NCI-H345 treated with DMSO at 0.1 percent for 48 hours (cell line): ENCODE measurements around the gene MYO1G.
"Not testable (repeated sequence)": the region's sequence is repeated elsewhere in the genome, so short reads cannot be mapped to it uniquely, and the experiment has no call there.

ENCODE experiments used
- DNase-seq: peaks from one replicate; lab custom pipeline; 2025; ENCODE audit not compliant: unreplicated experiment; lab: John Stamatoyannopoulos, UW

The MYO1G gene

GRCh38 chr7:44999245-45000092, 20.7 kb upstream of the MYO1G start:
- peak; percentile 99 for DNase-seq

DNA sequence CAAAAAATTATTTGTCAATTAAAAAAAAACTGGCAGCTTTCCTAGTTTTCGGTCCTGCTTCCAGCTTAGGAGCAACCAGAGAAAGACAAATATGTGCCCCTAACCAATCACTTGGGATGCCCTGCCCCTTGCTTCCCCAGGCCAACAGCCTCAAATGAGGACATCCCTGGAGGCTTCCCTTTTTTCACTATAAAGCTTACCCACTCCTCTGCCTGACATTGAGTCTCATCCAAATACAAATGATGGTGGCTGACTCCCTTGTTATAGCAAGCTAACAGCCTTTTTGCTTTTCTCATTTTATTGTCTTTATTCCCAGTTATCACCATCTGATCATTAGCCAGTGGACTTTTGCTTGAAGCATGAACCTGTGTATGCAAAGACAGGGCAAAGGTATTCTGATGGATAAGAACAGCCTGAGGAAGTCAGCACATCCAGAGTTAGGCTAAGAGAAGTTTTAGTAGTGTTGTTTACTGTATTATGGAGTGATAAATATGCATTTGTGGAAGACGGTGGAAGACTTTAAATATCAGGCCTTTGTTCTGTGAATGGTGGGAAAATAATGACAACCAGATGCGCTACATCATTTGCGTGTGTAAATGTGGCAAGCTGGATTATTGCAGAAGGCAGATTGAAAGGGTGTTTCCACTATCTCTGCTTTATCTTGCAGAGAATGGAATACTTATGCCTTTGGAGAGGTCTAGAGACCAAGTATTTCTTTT, 19.5 kb upstream of the MYO1G start:
- DNase-seq, result no peak

- DNase-seq, result no peak
These were observed 17.0 kb upstream of the MYO1G start for GRCh38 chr7:44995555-44996493.

DNA sequence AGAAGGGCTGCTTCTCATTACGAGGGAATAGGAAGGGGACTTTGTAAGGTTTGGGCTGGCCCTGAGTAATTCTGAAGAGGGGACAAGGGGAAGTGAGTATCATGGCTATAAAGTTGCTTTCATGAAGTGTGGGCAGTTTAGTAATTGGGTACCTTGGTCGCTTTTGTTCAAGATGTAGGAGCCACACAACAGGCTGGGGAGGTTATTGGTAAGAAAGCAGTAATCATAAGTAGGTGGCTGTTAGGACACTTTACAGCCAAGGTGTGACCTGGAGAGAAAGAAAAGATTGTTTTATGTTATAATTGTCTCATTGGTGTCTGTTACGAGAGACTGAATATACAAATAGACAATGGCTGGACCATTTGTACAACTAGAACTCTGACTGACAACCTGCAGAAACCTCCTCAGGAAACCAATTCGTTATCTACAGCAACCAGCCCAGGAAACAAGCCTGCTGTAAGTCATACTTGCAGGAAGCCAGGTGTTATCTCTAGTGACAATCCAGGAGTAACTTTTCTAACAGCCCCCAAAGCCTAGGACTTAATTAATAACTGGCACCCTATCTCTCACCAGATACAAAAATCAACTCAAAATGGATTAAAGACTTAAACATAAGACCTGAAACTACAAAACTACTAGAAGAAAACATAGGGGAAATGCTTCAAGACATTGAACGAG, 16.2 kb upstream of the MYO1G start:
- no peak for DNase-seq

DNA sequence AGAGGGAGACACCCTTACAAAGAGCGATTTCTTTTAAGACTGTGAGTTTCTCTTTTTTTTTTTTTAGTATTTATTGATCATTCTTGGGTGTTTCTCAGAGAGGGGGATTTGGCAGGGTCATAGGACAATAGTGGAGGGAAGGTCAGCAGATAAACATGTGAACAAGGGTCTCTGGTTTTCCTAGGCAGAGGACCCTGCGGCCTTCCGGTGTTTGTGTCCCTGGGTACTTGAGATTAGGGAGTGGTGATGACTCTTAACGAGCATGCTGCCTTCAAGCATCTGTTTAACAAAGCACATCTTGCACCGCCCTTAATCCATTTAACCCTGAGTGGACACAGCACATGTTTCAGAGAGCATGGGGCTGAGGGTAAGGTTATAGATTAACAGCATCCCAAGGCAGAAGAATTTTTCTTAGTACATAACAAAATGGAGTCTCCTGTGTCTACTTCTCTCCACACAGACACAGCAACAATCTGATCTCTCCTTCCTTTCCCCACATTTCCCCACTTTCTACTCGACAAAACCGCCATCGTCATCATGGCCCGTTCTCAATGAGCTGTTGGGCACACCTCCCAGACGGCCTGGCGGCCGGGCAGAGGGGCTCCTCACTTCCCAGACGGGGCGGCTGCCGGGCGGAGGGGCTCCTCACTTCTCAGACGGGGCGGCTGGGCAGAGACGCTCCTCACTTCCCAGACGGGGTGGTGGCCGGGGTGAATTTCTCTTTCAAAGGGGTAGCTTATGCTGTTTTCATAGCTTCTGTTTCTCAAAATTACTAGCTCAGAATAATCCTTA, 13.4 kb upstream of the MYO1G start:
- DNase-seq, result not testable (repeated sequence)

DNA sequence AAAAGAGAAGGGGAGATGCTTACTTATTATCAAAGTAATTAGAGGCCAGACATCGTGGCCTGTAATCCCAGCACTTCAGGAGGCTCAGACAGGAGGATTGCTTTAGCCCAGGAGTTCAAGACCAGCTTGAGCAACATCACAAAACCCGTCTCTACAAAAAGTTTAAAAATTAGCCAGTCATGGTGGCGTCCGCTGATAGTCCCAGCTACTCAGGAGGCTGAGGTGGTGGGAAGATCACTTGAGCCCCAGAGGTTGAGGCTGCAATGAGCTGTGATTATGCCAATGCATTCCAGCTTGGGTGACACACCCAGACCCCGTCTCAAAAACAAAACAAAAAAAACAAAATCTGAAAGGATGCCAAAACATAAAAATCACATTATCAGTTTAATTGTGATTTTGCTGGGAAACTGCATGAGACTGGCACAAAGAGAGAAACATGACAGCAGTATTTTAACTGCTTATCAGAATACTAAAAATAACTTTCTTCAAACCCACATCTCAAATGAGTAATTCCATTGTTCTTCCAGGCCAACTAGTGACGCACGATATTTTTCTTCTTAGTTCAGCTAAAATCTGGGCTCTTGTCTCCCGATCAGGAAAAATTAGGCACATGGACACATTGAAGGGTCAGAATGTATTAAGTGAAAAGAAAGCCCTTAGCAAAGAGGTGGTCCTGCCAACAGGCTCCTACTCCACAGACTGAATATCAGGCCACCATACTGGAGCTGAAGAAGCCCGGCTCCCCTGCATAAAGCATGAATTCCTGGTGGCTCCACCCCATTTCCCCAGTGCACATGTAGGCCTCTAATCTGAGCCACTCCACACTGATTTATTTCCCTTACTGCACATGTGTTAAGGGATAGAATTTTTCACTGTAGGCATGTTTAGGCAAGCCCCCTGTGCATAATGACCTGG, 11.6 kb upstream of the MYO1G start:
- DNase-seq, result no peak

DNA sequence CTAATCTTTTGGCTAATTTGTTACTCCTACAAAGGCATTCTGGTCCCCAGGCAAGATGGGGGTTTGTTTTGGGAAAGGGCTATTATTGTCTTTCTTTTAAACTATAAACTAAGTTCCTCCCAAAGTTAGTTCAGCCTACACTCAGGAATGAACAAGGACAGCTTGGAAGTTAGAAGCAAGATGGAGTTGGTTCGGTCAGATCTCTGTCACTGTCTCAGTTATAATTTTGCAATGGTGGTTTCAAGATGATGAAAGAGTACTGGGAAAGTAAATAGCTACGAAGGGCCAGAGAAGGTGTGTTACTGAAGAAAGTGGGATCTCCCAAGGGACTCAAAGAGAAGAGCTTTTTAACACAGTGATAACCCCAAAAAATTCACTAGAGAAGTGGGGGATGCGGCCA, 10.3 kb upstream of the MYO1G start:
- no peak for DNase-seq

GRCh38 chr7:44988701-44989100, 9.9 kb upstream of the MYO1G start:
- no peak for DNase-seq

GRCh38 chr7:44987996-44988395, 9.2 kb upstream of the MYO1G start:
- DNase-seq, result no peak

- no peak for DNase-seq
These were observed 8.6 kb upstream of the MYO1G start for GRCh38 chr7:44987457-44987856.

DNA sequence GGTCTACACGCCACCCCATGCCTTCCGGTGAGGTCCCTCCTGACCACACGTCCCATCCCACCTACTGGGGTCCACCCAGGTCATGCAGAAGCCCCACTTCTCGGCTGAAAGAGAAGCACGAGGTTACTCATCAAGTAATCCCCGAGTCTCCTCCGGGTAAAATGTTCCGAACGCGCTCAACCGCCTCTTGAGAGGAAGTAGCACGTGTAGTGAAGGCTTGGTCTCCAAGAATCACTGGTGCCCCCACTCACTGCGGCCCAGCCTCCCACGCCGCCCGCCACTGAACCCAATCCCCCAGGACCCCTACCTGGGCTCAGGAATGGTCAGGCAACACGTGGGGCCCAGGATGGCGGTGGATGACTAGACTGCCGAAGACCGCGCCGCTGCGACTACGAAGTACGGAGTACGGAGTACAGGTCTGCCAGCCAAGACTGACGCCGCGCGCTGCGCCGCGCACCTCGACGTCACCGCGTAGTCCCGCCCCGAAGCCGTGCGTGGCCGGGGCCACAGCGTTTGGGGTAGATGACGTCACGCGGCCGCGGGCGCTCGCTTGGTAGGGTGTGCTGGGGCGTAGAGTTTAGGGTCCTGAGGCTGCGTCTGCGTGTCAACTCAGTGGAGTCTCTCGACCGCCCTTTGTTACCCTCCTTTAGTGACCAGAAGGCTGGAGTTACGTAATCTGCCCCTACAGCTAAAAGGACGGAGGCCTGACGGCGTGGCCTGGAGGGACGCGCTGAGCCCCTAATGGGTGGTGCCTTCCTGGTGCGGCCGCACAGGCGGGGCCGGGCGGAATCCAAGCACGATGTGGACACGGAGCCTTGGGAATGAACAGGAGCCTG, 7.6 kb upstream of the MYO1G start:
- DNase-seq, result peak; percentile 81

GRCh38 chr7:44985900-44986217, 7.0 kb upstream of the MYO1G start:
- DNase-seq, result no peak

GRCh38 chr7:44985033-44985695, 6.3 kb upstream of the MYO1G start:
- DNase-seq, result no peak

GRCh38 chr7:44984478-44984758, 5.6 kb upstream of the MYO1G start:
- no peak for DNase-seq

DNA sequence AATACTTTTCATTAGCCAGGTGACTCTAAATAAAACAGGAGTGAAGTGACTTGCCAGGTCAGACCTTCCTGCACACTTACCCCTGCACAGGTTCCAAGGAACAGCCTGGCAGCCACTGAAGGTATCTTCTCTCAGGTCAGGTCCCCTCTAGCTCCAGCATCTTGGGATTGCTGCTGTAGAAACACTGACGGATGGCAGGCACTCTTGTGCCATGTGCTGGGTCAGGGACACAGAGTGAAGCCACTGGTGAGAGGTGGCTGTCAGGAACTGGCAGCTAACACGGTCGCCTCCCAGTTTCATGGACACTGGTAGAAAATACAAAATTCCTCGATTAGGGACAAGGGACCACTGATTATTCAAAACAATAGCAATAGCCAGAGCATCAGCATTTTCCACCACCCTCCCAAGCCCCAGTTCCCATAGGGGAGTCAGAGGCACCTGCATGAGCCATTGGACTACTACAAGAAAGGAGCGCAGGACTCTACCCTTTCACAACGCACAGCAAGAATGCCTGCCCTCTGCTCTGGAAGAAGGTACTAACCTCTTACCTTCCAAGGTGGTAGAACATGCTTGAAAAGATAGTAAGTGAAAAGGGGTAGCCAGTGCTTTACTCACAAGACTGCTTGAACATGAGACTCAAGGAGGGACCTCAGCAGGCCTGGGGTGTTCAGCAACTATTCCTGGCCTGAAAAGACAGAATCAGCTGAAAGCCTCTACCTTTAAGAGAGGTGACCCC, 5.1 kb upstream of the MYO1G start:
- no peak for DNase-seq

- no peak for DNase-seq
These were observed 4.2 kb upstream of the MYO1G start for GRCh38 chr7:44982970-44983369.

DNA sequence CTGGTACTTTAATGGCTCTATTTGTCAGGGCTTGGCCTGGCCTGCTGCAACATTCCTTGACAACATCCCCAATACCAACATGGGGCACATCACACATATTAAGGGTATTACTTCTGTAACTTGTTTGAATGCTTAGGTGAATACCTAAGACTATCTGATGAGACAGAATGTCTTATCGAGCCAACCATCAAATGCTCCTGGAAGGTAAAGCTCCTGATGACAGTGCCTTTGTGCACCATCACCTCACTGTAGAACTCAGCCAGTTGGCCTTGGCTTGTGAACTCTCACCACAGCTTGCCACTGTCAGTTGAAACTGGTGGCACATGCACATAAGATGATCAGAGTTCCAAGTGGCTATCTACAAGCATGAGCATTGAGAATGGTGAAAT, 3.7 kb upstream of the MYO1G start:
- no peak for DNase-seq
